ENCODE results near the gene LPP. TPM values are rescaled to one million over a fixed set of nuclear protein-coding genes. Genes with fewer than 3 reads are reported as not detected.

Gene LPP
- total and polyA plus RNA-seq, 8 donors: 4.9 to 84.4 (median 45.9) TPM

DNA sequence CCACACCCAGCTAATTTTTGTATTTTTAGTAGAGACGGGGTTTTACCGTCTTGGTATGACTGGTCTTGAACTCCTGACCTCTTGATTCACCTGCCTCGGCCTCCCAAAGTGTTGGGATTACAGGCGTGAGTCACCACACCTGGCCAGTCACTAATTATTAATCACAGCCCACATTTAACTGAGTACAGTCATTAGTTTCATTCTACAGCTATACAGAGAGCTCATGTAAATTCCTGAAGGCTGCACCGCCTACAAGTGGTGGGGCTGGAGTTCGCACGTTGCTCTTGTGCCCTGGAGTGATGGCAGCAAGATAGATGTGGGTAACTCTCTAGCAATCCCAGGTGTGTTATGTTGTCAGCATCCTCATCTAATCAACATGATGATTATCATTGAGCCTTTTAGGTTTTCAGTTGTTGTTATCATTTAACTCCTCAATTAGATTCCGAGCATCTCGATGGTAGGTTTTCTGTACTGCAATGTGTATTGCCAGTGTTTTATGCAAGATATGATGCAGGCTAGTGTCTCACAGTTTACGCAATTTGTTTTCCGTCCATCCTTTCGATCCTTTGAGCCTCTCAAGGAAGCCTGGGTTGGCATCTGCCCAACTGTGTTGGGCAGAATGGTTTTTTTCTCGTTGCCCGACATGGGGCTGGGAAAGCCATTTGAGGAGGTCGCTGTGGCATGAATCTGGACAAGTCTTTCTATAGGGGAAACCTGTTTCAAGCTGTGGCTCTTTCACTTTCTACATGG is 216.3 kb downstream of the LPP start:
- H3K27ac ChIP-seq: no peak overlapping the region
- no peak for FAIRE-seq
- no peak for ATAC-seq

DNA sequence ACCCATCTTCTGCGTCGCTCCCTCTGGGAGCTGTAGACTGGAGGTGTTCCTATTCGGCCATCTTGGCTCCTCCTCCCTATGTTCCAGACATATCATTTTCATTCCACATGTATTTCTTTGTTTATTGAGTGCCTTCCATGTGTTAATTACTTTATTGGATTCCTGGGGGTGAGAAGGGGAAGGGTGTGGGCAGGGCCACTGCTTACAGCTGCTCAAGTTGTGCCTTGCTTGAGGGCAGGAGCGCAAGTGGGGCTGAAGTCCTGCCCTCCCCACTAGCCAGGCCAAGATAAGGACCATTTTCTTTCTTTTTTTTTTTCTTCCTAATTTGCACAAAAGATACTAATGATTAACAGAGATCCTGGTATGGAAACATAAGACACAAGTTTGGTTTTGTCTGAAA is 224.8 kb downstream of the LPP start:
- no peak for DNase-seq

More for the DNA sequence above, 216.3 kb downstream of the LPP start:
- Histone ChIP-seq H3K4me1 (peaks cover 6 to 19% (median 17%) of the 10 kb centered on the region in 3 donors), H3K36me3 (no peaks in the 10 kb centered on the region), H3K4me3 (no peak overlapping the region), H3K27me3 (no peaks in the 10 kb centered on the region), H3K9me3 (no peaks in the 10 kb centered on the region)
- intact Hi-C loops (cut with DNase I): no loop called here
- DNase-seq: no peak
- 92 to 93% methylated on average over 15 of the region's 15 CpGs for WGBS, 2 donors
- TF ChIP-seq, protein P1, sequence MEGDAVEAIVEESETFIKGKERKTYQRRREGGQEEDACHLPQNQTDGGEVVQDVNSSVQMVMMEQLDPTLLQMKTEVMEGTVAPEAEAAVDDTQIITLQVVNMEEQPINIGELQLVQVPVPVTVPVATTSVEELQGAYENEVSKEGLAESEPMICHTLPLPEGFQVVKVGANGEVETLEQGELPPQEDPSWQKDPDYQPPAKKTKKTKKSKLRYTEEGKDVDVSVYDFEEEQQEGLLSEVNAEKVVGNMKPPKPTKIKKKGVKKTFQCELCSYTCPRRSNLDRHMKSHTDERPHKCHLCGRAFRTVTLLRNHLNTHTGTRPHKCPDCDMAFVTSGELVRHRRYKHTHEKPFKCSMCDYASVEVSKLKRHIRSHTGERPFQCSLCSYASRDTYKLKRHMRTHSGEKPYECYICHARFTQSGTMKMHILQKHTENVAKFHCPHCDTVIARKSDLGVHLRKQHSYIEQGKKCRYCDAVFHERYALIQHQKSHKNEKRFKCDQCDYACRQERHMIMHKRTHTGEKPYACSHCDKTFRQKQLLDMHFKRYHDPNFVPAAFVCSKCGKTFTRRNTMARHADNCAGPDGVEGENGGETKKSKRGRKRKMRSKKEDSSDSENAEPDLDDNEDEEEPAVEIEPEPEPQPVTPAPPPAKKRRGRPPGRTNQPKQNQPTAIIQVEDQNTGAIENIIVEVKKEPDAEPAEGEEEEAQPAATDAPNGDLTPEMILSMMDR (IDR thresholded peaks at IDR 0.05): no peak

DNA sequence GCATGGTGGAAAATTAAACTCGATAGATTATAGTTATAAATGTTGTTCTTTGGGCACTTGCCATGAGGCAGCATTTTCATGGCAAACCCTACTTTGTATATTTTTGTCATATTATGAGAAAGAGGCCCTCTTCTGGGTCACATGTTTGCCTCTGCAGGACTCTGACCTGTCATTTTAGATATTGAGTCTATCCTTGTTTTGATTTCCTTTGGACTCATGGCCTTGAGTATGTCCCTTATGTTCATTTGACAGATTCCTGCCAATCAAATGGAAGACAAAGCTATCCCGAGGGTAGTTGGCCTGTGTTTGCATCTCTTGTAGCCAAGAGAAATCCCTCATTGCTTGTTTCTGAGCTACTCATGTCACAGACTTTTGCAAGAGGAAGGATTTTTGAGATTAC is 226.3 kb downstream of the LPP start:
- TF ChIP-seq, protein P1 (IDR thresholded peaks at IDR 0.05): no peak
- Histone ChIP-seq H3K27ac (no peak overlapping the region), H3K27me3 (no peaks in the 10 kb centered on the region), H3K9me3 (no peaks in the 10 kb centered on the region), H3K36me3 (no peaks in the 10 kb centered on the region), H3K4me3 (no peak overlapping the region), H3K4me1 (peaks cover 0 to 10% (median 3%) of the 10 kb centered on the region in 3 donors)
- 57 to 62% methylated on average over 2 of the region's 2 CpGs for WGBS, 2 donors
- DNase-seq (no peak), ATAC-seq (no peak), FAIRE-seq (no peak)
- intact Hi-C loops (cut with DNase I): no loop called here

More for the DNA sequence above, 224.8 kb downstream of the LPP start:
- TF ChIP-seq, protein P1 (IDR thresholded peaks at IDR 0.05): no peak
- WGBS, 2 donors: 94 to 96% methylated on average over 4 of the region's 4 CpGs
- Histone ChIP-seq H3K27ac (no peak overlapping the region), H3K4me1 (peaks cover 0 to 7% (median 2%) of the 10 kb centered on the region in 3 donors), H3K4me3 (no peak overlapping the region), H3K9me3 (no peaks in the 10 kb centered on the region), H3K36me3 (no peaks in the 10 kb centered on the region), H3K27me3 (no peaks in the 10 kb centered on the region)
- ATAC-seq: no peak
- no peak for FAIRE-seq
- intact Hi-C loops (cut with DNase I): no loop called here

DNA sequence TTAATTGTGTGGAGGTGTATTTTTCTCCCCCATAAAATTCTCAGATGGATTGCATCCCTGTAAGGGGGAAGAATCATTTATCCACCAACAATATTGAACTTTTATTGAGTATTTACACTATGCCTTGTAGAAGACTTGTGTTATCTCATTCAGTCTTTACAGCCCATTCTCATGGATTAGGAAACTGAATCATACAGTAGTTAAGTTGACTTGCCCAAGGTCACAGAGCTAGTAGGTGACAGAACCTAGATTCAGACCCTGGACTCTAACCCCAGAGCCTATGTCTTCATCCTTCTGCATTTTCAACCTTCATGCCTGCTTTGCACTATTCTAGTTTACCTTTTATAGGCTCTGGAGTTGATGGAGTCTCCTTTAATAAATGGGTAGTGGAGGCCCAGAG is 226.8 kb downstream of the LPP start:
- Histone ChIP-seq H3K27ac (no peak overlapping the region), H3K9me3 (no peaks in the 10 kb centered on the region), H3K4me1 (peaks cover 0 to 12% (median 8%) of the 10 kb centered on the region in 3 donors), H3K27me3 (no peaks in the 10 kb centered on the region), H3K36me3 (no peaks in the 10 kb centered on the region), H3K4me3 (no peak overlapping the region)
- intact Hi-C loops (cut with DNase I): no loop called here
- ATAC-seq (no peak), DNase-seq (no peak), FAIRE-seq (no peak)
- TF ChIP-seq, protein P1 (IDR thresholded peaks at IDR 0.05): no peak

DNA sequence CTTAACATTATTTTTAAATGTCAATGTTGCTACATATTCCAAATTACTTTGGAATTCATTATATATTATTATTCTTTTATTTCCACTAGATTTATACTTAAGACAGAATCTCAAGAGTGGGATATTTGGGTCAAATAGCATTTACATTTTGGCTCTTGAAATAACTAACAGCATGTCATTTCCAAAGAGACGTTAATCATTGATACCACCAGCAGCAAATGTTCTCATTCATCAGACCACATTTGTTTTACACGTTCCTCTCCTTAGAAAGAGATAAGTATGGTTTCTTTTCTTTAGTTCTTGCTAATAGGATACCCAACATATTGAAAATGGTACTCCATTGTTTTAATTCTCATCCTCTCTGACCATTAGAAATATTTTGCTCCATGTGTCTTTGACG is 229.8 kb downstream of the LPP start:
- TF ChIP-seq, protein P1 (IDR thresholded peaks at IDR 0.05): no peak
- peak in 2 of 4 donors; percentile 51 to 67 for ATAC-seq
- DNase-seq: no peak
- Histone ChIP-seq H3K36me3 (no peaks in the 10 kb centered on the region), H3K4me3 (no peak overlapping the region), H3K4me1 (peaks cover 0 to 14% (median 14%) of the 10 kb centered on the region in 3 donors), H3K9me3 (no peaks in the 10 kb centered on the region), H3K27me3 (no peaks in the 10 kb centered on the region), H3K27ac (no peak overlapping the region)
- no peak for FAIRE-seq
- WGBS, 2 donors: 29 to 30% methylated on average over 3 of the region's 3 CpGs
- intact Hi-C loops (cut with DNase I): no loop called here
